Ovary (tissue), 9 donors: ENCODE data around the gene APOBEC3H. TPM values are rescaled to one million over a fixed set of nuclear protein-coding genes. Genes with fewer than 3 reads are reported as not detected.
A peak's percentile ranks its signal among the peaks of the same experiment; 100 is the strongest.
"Not testable (repeated sequence)": the region's sequence is repeated elsewhere in the genome, so short reads cannot be mapped to it uniquely, and the experiment has no call there.

ENCODE experiments used
- DNase-seq, 5 donors: peaks; one replicate each; pipeline ENCODE4 v3.0.0-alpha.2; 2019 to 2020
- H3K27ac ChIP-seq, 2 donors: fragments of 200-600 bp; one replicate each; pipeline versions ENCODE4 v1.5.1 to v1.8.0; 2019 to 2022
- H3K27me3 ChIP-seq: fragments of 200-600 bp; one replicate; pipeline ENCODE4 v1.8.0; 2022
- H3K36me3 ChIP-seq: fragments of 200-600 bp; sonication (generic); one replicate; pipeline ENCODE4 v1.5.1; 2019
- H3K4me1 ChIP-seq: one replicate; pipeline ENCODE4 v1.8.1; 2013; ENCODE audit warnings: mild to moderate bottlenecking, moderate library complexity; ENCODE audit not compliant: insufficient read depth
- H3K4me3 ChIP-seq: fragments of 200-600 bp; sonication (generic); one replicate; pipeline ENCODE4 v1.5.1; 2017
- H3K9me3 ChIP-seq, 2 donors: fragments of 200-600 bp in 1 of 2; sonication (generic) in 1 of 2; one replicate each; pipeline versions ENCODE4 v1.5.1 to v1.8.1; 2013 to 2019; ENCODE audit warnings: mild to moderate bottlenecking in 1 of 2, moderate library complexity in 1 of 2
- CTCF ChIP-seq, 3 donors: fragments of 450-650 bp in 2 of 3; fragments of 200-600 bp in 1 of 3; IDR thresholded peaks; one replicate each; pipeline versions ENCODE4 v1.5.1 to v1.8.0; 2016 to 2022; ENCODE audit warnings: antibody characterized with exemption in 3 of 3, mild to moderate bottlenecking in 1 of 3
- EP300 ChIP-seq: sonication (generic); formaldehyde crosslinking; IDR thresholded peaks from one replicate; pipeline ENCODE4 v1.6.1; 2017; ENCODE audit warnings: antibody characterized with exemption
- POLR2A ChIP-seq: fragments of 450-650 bp; IDR thresholded peaks from one replicate; pipeline ENCODE4 v1.6.1; 2017; ENCODE audit warnings: antibody characterized with exemption, mild to moderate bottlenecking, moderate library complexity
- WGBS, 3 donors: extraction: QIAGEN DNeasy Blood & Tissue Kit in 1 of 3; methylation state at CpG; one replicate each; pipeline versions ENCODE4 v1.1.5 to v1.1.7; 2013 to 2017; 5-methylcytosine and 5-hydroxymethylcytosine counted together
- intact Hi-C, 4 donors: fragments of 100-400 bp; cut with DNase I; formaldehyde crosslinking; loops; one replicate each; pipeline versions ENCODE4 v1.11.0 to v1.15.1; 2022 to 2023
- polyA plus RNA-seq, 2 donors: library from polyadenylated mRNA; stranded (reverse); fragments of 200-250 nt in 1 of 2; fragments of 350-450 nt in 1 of 2; fragmentation: Illumina TruSeq in 1 of 2; extraction: RNeasy Lipid Tissue Mini Kit (QIAGEN cat#74804) in 1 of 2; gene quantifications; one replicate each; pipeline ENCODE4 v1.2.3, GENCODE V29; 2013 to 2014
- total RNA-seq, 7 donors: library from RNA; depleted of rRNA in 2 of 7; stranded (reverse); fragments of >200 nt in 2 of 7; fragmentation: NEBNext Ultra II Directional in 3 of 7; extraction: Animal tissue kit (Norgen Biotek cat#: 25700) in 3 of 7; gene quantifications; one replicate each; pipeline versions ENCODE4 v1.1.0 to v1.2.4, GENCODE V29; 2016 to 2023
- donor health status: DM: no; HTN: no; CAD: no; lungs with moderate emphysema.
- donor health status: DM: no; HTN: no; CAD: no.
- donor health status: Bipolar disorder and iron deficiency.
- donor health status: DM: yes; HTN: yes; CAD: no.
- donor health status: DM: no; HTN: no; CAD: no.
- donor health status: DM: yes; HTN: yes; CAD: no.

Gene APOBEC3H
- total and polyA plus RNA-seq, 9 donors = 0.23 to 0.97 (median 0.31) TPM; not detected in 6

- Histone ChIP-seq H3K27ac (peak overlapping the region in 1 of 2 donors; percentile 74), H3K4me3 (no peak overlapping the region), H3K27me3 (no peaks in the 10 kb centered on the region), H3K4me1 (peaks cover 13% of the 10 kb centered on the region), H3K36me3 (no peaks in the 10 kb centered on the region), H3K9me3 (no peaks in the 10 kb centered on the region)
- DNase-seq = peak in 1 of 5 donors; percentile 27
- TF ChIP-seq EP300 (no peak), POLR2A (no peak), CTCF (IDR thresholded peaks at IDR 0.05) (no peak)
- intact Hi-C loops = no loop called here
- WGBS, 3 donors = 80 to 88% (median 85%) methylated on average over 8 of the region's 8 CpGs
These were observed 18.7 kb upstream of the APOBEC3H start for GRCh38 chr22:39078329-39078728.

GRCh38 chr22:39079054-39079637, 17.9 kb upstream of the APOBEC3H start:
- peak in 3 of 5 donors; percentile 37 to 61 (median 46) for DNase-seq
- H3K9me3 ChIP-seq, H3K27me3 ChIP-seq, intact Hi-C loops, H3K4me3 ChIP-seq, H3K36me3 ChIP-seq: not testable (repeated sequence)
- Histone ChIP-seq H3K27ac (peak overlapping the region in 1 of 2 donors; percentile 74), H3K4me1 (peaks cover 13% of the 10 kb centered on the region)
- 25 to 57% (median 34%) methylated on average over 22 to 24 of the region's 24 CpGs for WGBS, 3 donors

- H3K4me1 ChIP-seq = peaks cover 13% of the 10 kb centered on the region
- DNase-seq = no peak
- H3K36me3 ChIP-seq = no peaks in the 10 kb centered on the region
- H3K9me3 ChIP-seq = no peaks in the 10 kb centered on the region
- intact Hi-C loops = no loop called here
- no peaks in the 10 kb centered on the region for H3K27me3 ChIP-seq
- TF ChIP-seq EP300 = no peak
- no peak for TF ChIP-seq CTCF (IDR thresholded peaks at IDR 0.05)
- TF ChIP-seq POLR2A = no peak
- H3K4me3 ChIP-seq = no peak overlapping the region
- no peak overlapping the region for H3K27ac ChIP-seq
- 80 to 89% (median 87%) methylated on average over 9 of the region's 9 CpGs for WGBS, 3 donors
These were observed 16.8 kb upstream of the APOBEC3H start for GRCh38 chr22:39080052-39080762.

- peaks cover 13% of the 10 kb centered on the region for H3K4me1 ChIP-seq
- TF ChIP-seq EP300 = no peak
- TF ChIP-seq CTCF (IDR thresholded peaks at IDR 0.05) = no peak
- TF ChIP-seq POLR2A = no peak
These were observed 16.0 kb upstream of the APOBEC3H start for GRCh38 chr22:39081016-39081415.

GRCh38 chr22:39081598-39081997, 15.4 kb upstream of the APOBEC3H start:
- H3K27me3 ChIP-seq = no peaks in the 10 kb centered on the region
- H3K4me1 ChIP-seq = peaks cover 13% of the 10 kb centered on the region
- H3K27ac ChIP-seq = no peak overlapping the region
- no peaks in the 10 kb centered on the region for H3K36me3 ChIP-seq
- WGBS, 3 donors = 70 to 81% (median 75%) methylated on average over 8 of the region's 8 CpGs
- no peaks in the 10 kb centered on the region for H3K9me3 ChIP-seq
- intact Hi-C loops = no loop called here
- no peak for DNase-seq
- no peak overlapping the region for H3K4me3 ChIP-seq
- TF ChIP-seq POLR2A (no peak), EP300 (no peak), CTCF (IDR thresholded peaks at IDR 0.05) (no peak)

More at GRCh38 chr22:39081016-39081415, 16.0 kb upstream of the APOBEC3H start:
- intact Hi-C loops = no loop called here
- Histone ChIP-seq H3K27ac (no peak overlapping the region), H3K27me3 (no peaks in the 10 kb centered on the region), H3K9me3 (no peaks in the 10 kb centered on the region), H3K36me3 (no peaks in the 10 kb centered on the region), H3K4me3 (no peak overlapping the region)
- WGBS, 3 donors = 80 to 84% (median 83%) methylated on average over 12 of the region's 12 CpGs
- DNase-seq = no peak
